H1 (cell line): ENCODE measurements around the gene STAT3. TPM values are rescaled to one million over a fixed set of nuclear protein-coding genes. Genes with fewer than 3 reads are reported as not detected.

ENCODE experiments used
- CTCF ChIA-PET: fragments of 300-600 bp; sonication (Branson Sonifier 250); formaldehyde crosslinking; loops from one replicate; lab custom pipeline; 2021; ENCODE audit not compliant: partially characterized antibody; lab: Charles Lee
- POLR2A ChIA-PET: fragments of 300-600 bp; sonication (Branson Sonifier 250); formaldehyde crosslinking; loops from one replicate; lab custom pipeline; 2021; ENCODE audit warnings: inconsistent platforms; ENCODE audit not compliant: partially characterized antibody; lab: Charles Lee
- DNase-seq, 2 experiments: peaks; one replicate each; pipeline versions ENCODE4 v3.0.0 to v3.0.0-alpha.2; 2010 to 2022; ENCODE audit warnings: low spot score in 2 of 2, low read depth in 1 of 2, mixed read lengths in 1 of 2
- FAIRE-seq: peaks from 2 replicates; lab custom pipeline; 2011; peaks lifted over from hg19 to GRCh38; lab: Jason Lieb, UNC
- H2AFZ ChIP-seq: 2 replicates; pipeline ENCODE4 v1.8.1; 2012; ENCODE audit warnings: low read length, inconsistent platforms
- H2AK5ac ChIP-seq: 2 replicates; pipeline ENCODE4 v1.6.1; 2013; ENCODE audit warnings: low read depth, low read length
- H2BK120ac ChIP-seq: replicated peaks from 2 replicates; pipeline ENCODE3; 2013; ENCODE audit warnings: low read depth, low read length, inconsistent platforms
- H2BK12ac ChIP-seq: 2 replicates; pipeline ENCODE4 v1.6.1; 2013; ENCODE audit warnings: low read depth, low read length
- H2BK15ac ChIP-seq: 2 replicates; pipeline ENCODE4 v1.6.1; 2013; ENCODE audit warnings: low read length
- H2BK20ac ChIP-seq: 2 replicates; pipeline ENCODE4 v1.6.1; 2013; ENCODE audit warnings: low read length
- H2BK5ac ChIP-seq: 2 replicates; pipeline ENCODE4 v1.6.1; 2013; ENCODE audit warnings: low read depth, low read length
- H3K14ac ChIP-seq: 2 replicates; pipeline ENCODE4 v1.6.1; 2013; ENCODE audit warnings: inconsistent platforms; ENCODE audit not compliant: insufficient read length
- H3K18ac ChIP-seq: 2 replicates; pipeline ENCODE4 v1.6.1; 2013; ENCODE audit warnings: low read length; ENCODE audit errors: extremely low read depth
- H3K23ac ChIP-seq: 2 replicates; pipeline ENCODE4 v1.6.1; 2013; ENCODE audit warnings: inconsistent platforms; ENCODE audit not compliant: insufficient read length
- H3K23me2 ChIP-seq: 2 replicates; pipeline ENCODE4 v1.6.1; 2013; ENCODE audit warnings: low read depth, low read length
- H3K27ac ChIP-seq: 2 replicates; pipeline ENCODE4 v1.6.1; 2011; ENCODE audit warnings: low read depth, low read length, inconsistent platforms
- H3K27me3 ChIP-seq, 4 experiments: replicated peaks in 1 of 4; 1 replicate in 1 of 4; 2 replicates in 3 of 4; pipeline versions ENCODE4 v1.6.1 to v1.8.1; 2011 to 2013; ENCODE audit warnings: low read length in 3 of 4, mild to moderate bottlenecking in 3 of 4, inconsistent platforms in 2 of 4, mixed read lengths in 2 of 4, moderate library complexity in 1 of 4; ENCODE audit not compliant: control insufficient read depth in 3 of 4, insufficient read depth in 3 of 4; ENCODE audit errors: extremely low read depth in 1 of 4
- H3K36me3 ChIP-seq, 4 experiments: 2 replicates each; pipeline versions ENCODE4 v1.6.1 to v1.8.1; 2011 to 2013; ENCODE audit warnings: mild to moderate bottlenecking in 4 of 4, low read length in 3 of 4, moderate library complexity in 2 of 4, control low read depth in 1 of 4, inconsistent platforms in 1 of 4; ENCODE audit not compliant: insufficient read depth in 4 of 4, control insufficient read depth in 2 of 4
- H3K4ac ChIP-seq: replicated peaks from 2 replicates; pipeline ENCODE3; 2013; ENCODE audit warnings: low read length, low read depth, mixed read lengths, inconsistent platforms; ENCODE audit not compliant: insufficient read length
- H3K4me1 ChIP-seq, 4 experiments: replicated peaks in 1 of 4; 1 replicate in 1 of 4; 2 replicates in 3 of 4; pipeline versions ENCODE4 v1.6.1 to v1.8.1; 2011 to 2013; ENCODE audit warnings: low read length in 3 of 4, inconsistent platforms in 2 of 4, mixed read lengths in 1 of 4; ENCODE audit not compliant: insufficient read depth in 4 of 4, control insufficient read depth in 3 of 4
- H3K4me2 ChIP-seq, 2 experiments: 2 replicates each; pipeline versions ENCODE4 v1.6.1 to v1.8.1; 2011 to 2013; ENCODE audit warnings: low read depth in 2 of 2, low read length in 2 of 2, control low read depth in 1 of 2, inconsistent platforms in 1 of 2, mild to moderate bottlenecking in 1 of 2; ENCODE audit not compliant: insufficient read depth in 1 of 2
- H3K4me3 ChIP-seq, 4 experiments: fragments of 200-600, 300-600 bp in 1 of 4; sonication (generic), shearing (Covaris generic), sonication (Bioruptor Twin) in 1 of 4; 2 replicates each; pipeline versions ENCODE4 v1.5.1 to v1.8.1; 2011 to 2016; ENCODE audit warnings: low read length in 4 of 4, low read depth in 3 of 4, control low read depth in 2 of 4, inconsistent platforms in 2 of 4, mild to moderate bottlenecking in 2 of 4, mixed read lengths in 1 of 4, moderate library complexity in 1 of 4; ENCODE audit not compliant: insufficient read depth in 2 of 4; ENCODE audit errors: extremely low read depth in 1 of 4
- H3K56ac ChIP-seq: replicated peaks from 2 replicates; pipeline ENCODE3; 2013; ENCODE audit warnings: low read depth, mild to moderate bottlenecking, mixed read lengths, low read length, inconsistent platforms; ENCODE audit not compliant: insufficient read length
- H3K79me1 ChIP-seq: 2 replicates; pipeline ENCODE4 v1.6.1; 2013; ENCODE audit warnings: low read depth, low read length, control low read depth
- H3K79me2 ChIP-seq, 2 experiments: 2 replicates each; pipeline versions ENCODE4 v1.6.1 to v1.8.1; 2012 to 2013; ENCODE audit warnings: low read length in 2 of 2, mild to moderate bottlenecking in 2 of 2, inconsistent platforms in 1 of 2; ENCODE audit not compliant: insufficient read depth in 2 of 2, control insufficient read depth in 1 of 2
- H3K9ac ChIP-seq, 4 experiments: replicated peaks in 1 of 4; 1 replicate in 1 of 4; 2 replicates in 3 of 4; pipeline versions ENCODE4 v1.6.1 to v1.8.1; 2011 to 2013; ENCODE audit warnings: low read depth in 3 of 4, low read length in 3 of 4, control low read depth in 2 of 4, mild to moderate bottlenecking in 2 of 4, moderate library complexity in 2 of 4, inconsistent platforms in 1 of 4; ENCODE audit errors: extremely low read depth in 1 of 4
- H3K9me3 ChIP-seq, 2 experiments: 2 replicates each; pipeline versions ENCODE4 v1.6.1 to v1.8.1; 2012 to 2013; ENCODE audit warnings: mild to moderate bottlenecking in 2 of 2, moderate library complexity in 2 of 2, control low read depth in 1 of 2, inconsistent platforms in 1 of 2, low read depth in 1 of 2, low read length in 1 of 2, mixed read lengths in 1 of 2; ENCODE audit not compliant: insufficient read depth in 2 of 2
- H4K20me1 ChIP-seq, 2 experiments: replicated peaks in 1 of 2; 2 replicates each; pipeline versions ENCODE3 to v1.8.1; 2011 to 2013; ENCODE audit warnings: inconsistent platforms in 2 of 2, low read length in 2 of 2, mild to moderate bottlenecking in 1 of 2; ENCODE audit not compliant: insufficient read depth in 2 of 2, control insufficient read depth in 1 of 2
- H4K5ac ChIP-seq: 2 replicates; pipeline ENCODE4 v1.6.1; 2013; ENCODE audit warnings: low read length, low read depth, mixed read lengths, inconsistent platforms; ENCODE audit not compliant: insufficient read length
- H4K8ac ChIP-seq: 2 replicates; pipeline ENCODE4 v1.8.0; 2013; ENCODE audit warnings: mild to moderate bottlenecking, moderate library complexity, low read length, inconsistent platforms; ENCODE audit not compliant: insufficient read depth; ENCODE audit errors: extremely low read depth
- H4K91ac ChIP-seq: replicated peaks from 2 replicates; pipeline ENCODE3; 2013; ENCODE audit warnings: low read length, mixed read lengths, inconsistent platforms; ENCODE audit not compliant: insufficient read length
- CHD1 ChIP-seq: IDR thresholded peaks from 2 replicates; pipeline ENCODE4 v1.6.1; 2012; ENCODE audit warnings: low read depth, low read length, improper control_type of control experiment
- CHD2 ChIP-seq: IDR thresholded peaks from 2 replicates; pipeline ENCODE4 v1.6.1; 2012; ENCODE audit warnings: low read length, improper control_type of control experiment
- CREB1 ChIP-seq: IDR thresholded peaks from 2 replicates; pipeline ENCODE4 v1.6.1; 2012; ENCODE audit warnings: inconsistent platforms
- CTBP2 ChIP-seq: IDR thresholded peaks from 2 replicates; pipeline ENCODE4 v1.7.0; 2011; ENCODE audit warnings: borderline replicate concordance, mild to moderate bottlenecking, moderate library complexity, mixed read lengths, low read length; ENCODE audit not compliant: insufficient read depth, insufficient read length
- FOSL1 ChIP-seq: IDR thresholded peaks from 2 replicates; pipeline ENCODE4 v1.6.1; 2011; ENCODE audit warnings: mild to moderate bottlenecking, low read depth, low read length, moderate library complexity; ENCODE audit not compliant: insufficient read depth
- KDM4A ChIP-seq: IDR thresholded peaks from one replicate; pipeline ENCODE4 v1.7.1; 2012; ENCODE audit warnings: low read depth, mild to moderate bottlenecking, moderate library complexity, low read length, inconsistent platforms; ENCODE audit not compliant: severe bottlenecking
- NRF1 ChIP-seq: IDR thresholded peaks from 2 replicates; pipeline ENCODE4 v1.6.1; 2011; ENCODE audit warnings: mild to moderate bottlenecking, low read depth, low read length, improper control_type of control experiment
- RAD21 ChIP-seq, 2 experiments: IDR thresholded peaks in 1 of 2; conservative IDR thresholded peaks in 1 of 2; 2 replicates each; pipeline ENCODE4 v1.6.1; 2011; ENCODE audit warnings: low read depth in 2 of 2, low read length in 2 of 2, improper control_type of control experiment in 1 of 2, inconsistent platforms in 1 of 2, mild to moderate bottlenecking in 1 of 2, moderate library complexity in 1 of 2
- SRF ChIP-seq: IDR thresholded peaks from 2 replicates; pipeline ENCODE4 v1.6.1; 2011; ENCODE audit warnings: mild to moderate bottlenecking, low read depth, low read length, moderate library complexity
- TBP ChIP-seq: IDR thresholded peaks from 2 replicates; pipeline ENCODE4 v1.6.1; 2011; ENCODE audit warnings: low read depth, low read length, improper control_type of control experiment
- TCF12 ChIP-seq: IDR thresholded peaks from 2 replicates; pipeline ENCODE4 v1.6.1; 2011; ENCODE audit warnings: low read depth, mild to moderate bottlenecking, low read length
- WGBS, 2 experiments: shearing (Covaris generic) in 1 of 2; methylation state at CpG; one replicate each; pipeline versions ENCODE4 v1.1.6 to v1.1.7; 2013 to 2015; ENCODE audit warnings: low lambda C conversion rate in 2 of 2, mixed read lengths in 2 of 2, inconsistent platforms in 1 of 2, low coverage in 1 of 2, missing lambda C conversion rate in 1 of 2; ENCODE audit not compliant: insufficient replicate concordance in 2 of 2, insufficient coverage in 1 of 2, insufficient read length in 1 of 2; ENCODE audit errors: extremely low coverage in 1 of 2, missing lambda C conversion rate in 1 of 2; 5-methylcytosine and 5-hydroxymethylcytosine counted together
- polyA plus RNA-seq, 7 experiments: library from polyadenylated mRNA; depleted of rRNA in 3 of 7; stranded (reverse) in 5 of 7; unstranded in 2 of 7; fragments of >200 nt in 5 of 7; fragments of 200-250 nt in 2 of 7; gene quantifications; 1 replicate in 5 of 7; 2 replicates in 1 of 7; 4 replicates in 1 of 7; pipeline versions ENCODE4 v1.2.1 to v1.2.3, GENCODE V29; 2011 to 2013; ENCODE audit warnings: missing spikeins in 2 of 7, mixed read lengths in 2 of 7
- total RNA-seq: library from RNA; stranded (reverse); fragmentation: NEBNext Ultra II Directional; extraction: Animal tissue kit (Norgen Biotek cat#: 25700); gene quantifications from 2 replicates; pipeline ENCODE4 v1.2.1, GENCODE V29; 2021
- TF ChIP-seq, protein P1 (sequence below): IDR thresholded peaks from 2 replicates; pipeline ENCODE4 v1.6.1; 2011; ENCODE audit warnings: low read depth, mild to moderate bottlenecking, low read length; ENCODE audit not compliant: insufficient read depth

STAT3 gene
- total and polyA plus RNA-seq, 2 of the 8 experiments (the other 6 are each of a cell fraction or from before 2014, with no cell fraction given), result 38.4 to 94.1 TPM

DNA sequence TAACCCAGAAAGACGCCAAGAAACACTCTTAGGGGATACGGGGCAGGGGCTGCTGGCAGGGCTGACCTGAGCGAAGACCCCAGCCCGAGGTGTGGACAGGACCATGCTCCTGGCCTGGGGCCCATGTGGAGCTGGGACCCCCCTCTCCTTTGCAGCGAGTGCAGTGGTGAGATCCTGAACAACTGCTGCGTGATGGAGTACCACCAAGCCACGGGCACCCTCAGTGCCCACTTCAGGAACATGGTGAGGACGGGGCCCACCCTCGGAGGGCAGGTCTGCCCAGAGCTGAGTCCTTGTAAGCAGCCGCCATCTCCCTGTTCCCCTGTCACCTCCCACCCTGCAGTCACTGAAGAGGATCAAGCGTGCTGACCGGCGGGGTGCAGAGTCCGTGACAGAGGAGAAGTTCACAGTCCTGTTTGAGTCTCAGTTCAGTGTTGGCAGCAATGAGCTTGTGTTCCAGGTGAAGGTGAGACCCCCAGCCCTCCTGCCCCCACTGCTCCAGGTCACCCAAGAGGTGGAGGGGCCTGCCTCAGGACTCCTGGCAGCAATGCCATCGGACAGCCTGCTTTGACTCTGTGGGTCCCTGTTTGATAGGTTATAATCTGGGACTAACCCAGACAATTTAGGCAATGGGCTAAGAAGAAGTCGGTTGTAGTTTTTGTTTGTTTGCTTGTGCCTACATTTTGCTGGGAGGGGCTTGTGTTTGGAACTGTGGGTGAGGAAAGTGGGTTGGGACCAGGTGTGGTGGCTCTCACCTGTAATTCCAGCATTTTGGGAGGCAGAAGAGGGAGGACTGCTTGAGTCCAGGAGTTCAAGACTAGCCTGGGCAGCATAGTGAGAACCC, 83.8 kb downstream of the STAT3 start:
- H4K8ac ChIP-seq, result no peak overlapping the region
- no peak overlapping the region for H2BK15ac ChIP-seq
- H4K5ac ChIP-seq, result no peak overlapping the region
- H2BK20ac ChIP-seq, result no peak overlapping the region
- no peak overlapping the region for H3K4me2 ChIP-seq
- no peaks in the 10 kb centered on the region for H3K23me2 ChIP-seq
- ChIA-PET POLR2A (interaction anchor here (1.5 kb wide), 1 partner anchor 15 kb away, joined by 3 read pairs; no protein-coding TSS in a partner anchor), CTCF (interaction anchor here (0.7 to 4.8 kb wide), 7 partner anchors 7 to 223 kb away, joined by 3 to 43 read pairs (median 4); no protein-coding TSS in a partner anchor)
- no peak for DNase-seq
- H3K18ac ChIP-seq, result no peak overlapping the region
- no peak overlapping the region for H3K4me3 ChIP-seq
- no peak overlapping the region for H2AK5ac ChIP-seq
- H2BK120ac ChIP-seq, result no peak overlapping the region
- no peaks in the 10 kb centered on the region for H3K79me2 ChIP-seq
- no peak overlapping the region for H2BK12ac ChIP-seq
- H4K91ac ChIP-seq, result no peak overlapping the region
- no peaks in the 10 kb centered on the region for H3K79me1 ChIP-seq
- 89% methylated on average over 16 of the region's 16 CpGs; no CpG with 5 or more reads in 1 of the 2 experiments for WGBS, 2 experiments
- no peak overlapping the region for H3K56ac ChIP-seq
- H3K23ac ChIP-seq, result no peak overlapping the region
- H3K14ac ChIP-seq, result no peak overlapping the region
- no peaks in the 10 kb centered on the region for H3K36me3 ChIP-seq
- H3K9ac ChIP-seq, result no peak overlapping the region
- H3K4ac ChIP-seq, result no peak overlapping the region
- H3K27me3 ChIP-seq, result no peaks in the 10 kb centered on the region
- FAIRE-seq, result no peak
- H4K20me1 ChIP-seq, result peaks cover 0 to 3% of the 10 kb centered on the region in 2 experiments
- H2AFZ ChIP-seq, result no peak overlapping the region
- no peaks in the 10 kb centered on the region for H3K9me3 ChIP-seq
- no peak overlapping the region for H2BK5ac ChIP-seq
- no peaks in the 10 kb centered on the region; a peak in 1 of 7 replicates for H3K4me1 ChIP-seq
- no peak overlapping the region for H3K27ac ChIP-seq
- TF ChIP-seq CREB1, result no peak
- no peak for TF ChIP-seq TCF12
- no peak for TF ChIP-seq FOSL1
- no peak for TF ChIP-seq CTBP2
- TF ChIP-seq CHD1, result no peak
- no peak for TF ChIP-seq SRF
- TF ChIP-seq RAD21 (IDR thresholded peaks at IDR 0.05 in 1 of 2, conservative IDR thresholded peaks at IDR 0.05 in 1 of 2; ENCODE audit: low read depth in 2 of 2, low read length in 2 of 2), result no peak
- no peak for TF ChIP-seq NRF1
- no peak for TF ChIP-seq TBP
- no peak for TF ChIP-seq KDM4A
- TF ChIP-seq, protein P1, sequence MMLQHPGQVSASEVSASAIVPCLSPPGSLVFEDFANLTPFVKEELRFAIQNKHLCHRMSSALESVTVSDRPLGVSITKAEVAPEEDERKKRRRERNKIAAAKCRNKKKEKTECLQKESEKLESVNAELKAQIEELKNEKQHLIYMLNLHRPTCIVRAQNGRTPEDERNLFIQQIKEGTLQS, result no peak
- TF ChIP-seq CHD2, result no peak
